Measurements from ENCODE around the gene VPS26B.

- TF ChIP-seq, protein P1, sequence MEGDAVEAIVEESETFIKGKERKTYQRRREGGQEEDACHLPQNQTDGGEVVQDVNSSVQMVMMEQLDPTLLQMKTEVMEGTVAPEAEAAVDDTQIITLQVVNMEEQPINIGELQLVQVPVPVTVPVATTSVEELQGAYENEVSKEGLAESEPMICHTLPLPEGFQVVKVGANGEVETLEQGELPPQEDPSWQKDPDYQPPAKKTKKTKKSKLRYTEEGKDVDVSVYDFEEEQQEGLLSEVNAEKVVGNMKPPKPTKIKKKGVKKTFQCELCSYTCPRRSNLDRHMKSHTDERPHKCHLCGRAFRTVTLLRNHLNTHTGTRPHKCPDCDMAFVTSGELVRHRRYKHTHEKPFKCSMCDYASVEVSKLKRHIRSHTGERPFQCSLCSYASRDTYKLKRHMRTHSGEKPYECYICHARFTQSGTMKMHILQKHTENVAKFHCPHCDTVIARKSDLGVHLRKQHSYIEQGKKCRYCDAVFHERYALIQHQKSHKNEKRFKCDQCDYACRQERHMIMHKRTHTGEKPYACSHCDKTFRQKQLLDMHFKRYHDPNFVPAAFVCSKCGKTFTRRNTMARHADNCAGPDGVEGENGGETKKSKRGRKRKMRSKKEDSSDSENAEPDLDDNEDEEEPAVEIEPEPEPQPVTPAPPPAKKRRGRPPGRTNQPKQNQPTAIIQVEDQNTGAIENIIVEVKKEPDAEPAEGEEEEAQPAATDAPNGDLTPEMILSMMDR (IDR thresholded peaks at IDR 0.05) = no peak
- no peak for TF ChIP-seq POLR2AphosphoS5 (IDR thresholded peaks at IDR 0.05; ENCODE audit: low read depth, low read length)
These were observed 18.7 kb upstream of the VPS26B start for GRCh38 chr11:134205729-134206128.

Measured in Panc1 (cell line).